Mesenteric fat pad (tissue), 1 donor: ENCODE measurements around the gene LIMA1. TPM values are rescaled to one million over a fixed set of nuclear protein-coding genes. Genes with fewer than 3 reads are reported as not detected.
A peak's percentile ranks its signal among the peaks of the same experiment; 100 is the strongest.
"Not testable (repeated sequence)": the region's sequence is repeated elsewhere in the genome, so short reads cannot be mapped to it uniquely, and the experiment has no call there.

ENCODE experiments used
- DNase-seq: peaks from one replicate; pipeline ENCODE4 v3.0.0-alpha.2; 2020; ENCODE audit warnings: low spot score
- long read RNA-seq: library from polyadenylated mRNA; unstranded; transcript quantifications from one replicate; pipeline ENCODE4 v2.0.0, GENCODE V29; 2020
- total RNA-seq: library from RNA; stranded (reverse); fragmentation: NEBNext Ultra II Directional; extraction: Animal tissue kit (Norgen Biotek cat#: 25700); gene quantifications from one replicate; pipeline ENCODE4 v1.2.1, GENCODE V29; 2021
- donor health status: DM: yes; HTN: yes; CAD: no.

LIMA1 gene
- total RNA-seq, result 163 TPM
- long read RNA-seq, transcript LIMA1-214 (8 exons, 3,612 nt), result minor isoform, 45 of 342 reads
- long read RNA-seq, transcript LIMA1-215 (8 exons, 3,254 nt), result major isoform, 134 of 342 reads
- long read RNA-seq, transcript LIMA1-207 (3 exons, 587 nt), result minor isoform, 47 of 342 reads
- long read RNA-seq, transcript LIMA1-203 (5 exons, 3,920 nt), result minor isoform, 8 of 342 reads
- long read RNA-seq, partial matches to known transcripts, result 39 of 342 reads
- long read RNA-seq, other reads (novel, unspliced or antisense), result 58 of 342 reads

DNA sequence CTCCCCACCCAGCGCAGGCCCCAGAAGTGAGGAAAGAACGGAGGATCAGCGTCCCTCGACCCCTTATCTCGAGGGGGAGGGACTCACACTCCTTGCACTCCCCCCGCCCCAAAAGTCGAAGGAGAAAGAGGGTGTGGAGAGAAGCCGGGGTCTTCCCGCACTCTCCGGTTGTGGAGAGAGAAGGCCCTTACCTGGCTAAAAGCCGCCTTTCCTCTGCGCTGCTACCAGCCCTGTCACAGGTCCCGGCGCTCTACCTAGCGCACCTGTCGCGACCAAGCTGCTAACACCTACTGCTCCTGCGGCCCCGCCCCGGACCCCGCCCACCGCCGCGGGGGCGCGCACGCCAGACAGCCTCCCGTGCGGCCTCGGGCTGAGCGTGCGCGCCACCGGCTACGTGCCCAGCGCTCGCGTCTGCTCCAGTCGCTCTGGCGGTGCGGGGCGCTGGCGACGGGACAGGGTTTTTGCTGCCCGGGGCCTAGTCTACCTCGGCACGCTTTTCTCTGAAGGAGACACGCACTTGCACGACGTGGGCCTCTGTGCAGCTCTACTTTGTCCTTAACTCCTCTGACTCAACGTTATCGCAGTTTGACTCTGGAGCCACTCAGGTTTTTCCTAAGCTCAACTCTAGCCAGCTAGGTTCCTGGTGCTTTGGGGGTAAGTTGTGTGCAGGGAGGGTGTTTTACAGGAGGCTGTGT is at the start of gene LIMA1:
LIMA1 (minus strand) TSS at position 292 of the 695 bp plus-strand sequence. CDS start 34,769 bp downstream, outside the sequence.
- peak; percentile 96 for DNase-seq

DNA sequence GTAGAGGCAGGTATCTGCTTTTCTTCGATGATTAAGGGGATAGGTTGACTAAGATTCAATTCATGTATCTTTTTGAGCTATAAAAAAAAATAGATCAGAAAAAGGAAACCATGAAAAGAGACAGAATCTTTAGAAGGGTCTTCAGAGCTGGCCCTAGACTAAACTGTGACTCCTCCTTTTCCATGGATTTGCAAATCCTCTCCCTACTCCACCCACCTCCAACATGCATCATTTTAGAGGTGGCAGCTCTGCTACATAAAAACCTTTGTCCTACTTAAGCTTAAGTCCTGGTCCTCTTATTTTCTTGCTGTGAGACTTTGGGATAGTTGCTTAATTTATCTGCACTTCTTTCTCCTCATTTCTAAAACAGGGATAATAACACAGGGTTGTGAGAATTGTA is 48.4 kb upstream of the LIMA1 start:
- no peak for DNase-seq

DNA sequence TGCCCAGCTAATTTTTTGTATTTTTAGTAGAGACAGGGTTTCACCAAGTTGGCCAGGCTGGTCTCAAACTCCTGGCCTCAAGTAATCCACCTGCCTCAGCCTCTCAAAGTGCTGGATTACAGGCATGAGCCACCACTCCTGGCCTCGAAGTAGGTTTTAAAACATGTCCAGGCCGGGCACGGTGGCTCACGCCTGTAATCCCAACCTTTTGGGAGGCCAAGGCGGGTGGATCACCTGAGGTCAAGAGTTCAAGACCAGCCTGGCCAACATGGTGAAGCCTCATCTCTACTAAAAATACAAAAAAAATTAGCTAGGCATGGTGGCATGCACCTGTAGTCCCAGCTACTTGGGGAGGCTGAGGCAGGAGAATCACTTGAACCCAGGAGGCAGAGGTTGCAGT is 45.3 kb upstream of the LIMA1 start:
- DNase-seq, result peak; percentile 57

DNA sequence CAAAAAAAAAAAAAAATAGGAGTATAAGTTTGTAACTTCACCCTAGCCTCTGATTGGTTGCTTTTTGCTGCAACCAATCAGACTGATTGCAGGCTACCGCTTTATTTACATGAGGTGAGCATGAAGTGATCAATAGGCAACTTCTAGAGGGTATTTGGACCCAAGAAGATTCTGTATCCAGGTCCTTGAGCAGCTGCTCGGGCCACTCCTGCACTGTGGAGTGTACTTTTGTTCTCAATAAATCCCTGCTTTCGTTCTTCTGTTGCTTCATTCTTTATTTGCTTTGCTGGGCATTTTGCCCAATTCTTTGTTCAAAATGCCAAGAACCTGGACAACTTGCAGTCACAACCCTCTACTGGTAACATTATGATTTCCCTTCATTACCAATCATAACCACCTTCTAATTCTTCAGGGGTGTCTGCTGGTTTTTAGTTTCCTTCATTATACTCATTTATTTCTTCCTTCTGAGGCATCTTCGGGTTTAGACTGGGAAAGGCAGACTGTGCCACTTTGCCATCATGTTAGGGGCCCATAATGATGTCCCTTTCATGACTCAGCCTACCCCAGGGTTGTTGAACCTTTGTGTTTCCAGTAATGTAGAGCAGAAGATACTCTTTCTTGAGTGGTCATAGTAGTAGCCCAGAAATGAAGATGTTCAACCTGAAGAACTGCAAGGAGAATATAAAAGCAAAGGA is 43.4 kb upstream of the LIMA1 start:
- DNase-seq, result no peak

DNA sequence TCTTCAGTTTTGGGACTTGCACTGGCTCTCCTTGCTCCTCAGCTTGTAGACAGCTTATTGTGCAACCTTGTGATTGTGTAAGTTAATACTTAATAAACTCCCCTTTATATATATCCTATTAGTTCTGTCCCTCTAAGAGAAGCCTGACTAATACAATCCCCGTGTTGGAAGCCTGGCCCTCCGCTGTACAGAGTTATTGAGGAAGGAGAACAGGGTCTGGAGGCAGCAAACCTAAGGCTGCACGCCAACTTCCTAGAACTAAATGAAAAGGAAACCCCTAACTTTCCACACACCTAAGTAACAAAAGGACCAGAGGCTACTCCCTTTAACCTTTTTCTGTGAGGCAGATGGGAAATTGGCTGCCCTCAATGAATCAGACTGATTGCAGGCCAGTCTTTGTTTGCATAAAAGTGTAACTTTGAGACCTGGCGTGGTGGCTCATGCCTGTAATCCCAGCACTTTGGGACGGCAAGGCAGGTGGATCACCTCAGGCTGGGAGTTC is 42.6 kb upstream of the LIMA1 start:
- peak; percentile 28 for DNase-seq

DNA sequence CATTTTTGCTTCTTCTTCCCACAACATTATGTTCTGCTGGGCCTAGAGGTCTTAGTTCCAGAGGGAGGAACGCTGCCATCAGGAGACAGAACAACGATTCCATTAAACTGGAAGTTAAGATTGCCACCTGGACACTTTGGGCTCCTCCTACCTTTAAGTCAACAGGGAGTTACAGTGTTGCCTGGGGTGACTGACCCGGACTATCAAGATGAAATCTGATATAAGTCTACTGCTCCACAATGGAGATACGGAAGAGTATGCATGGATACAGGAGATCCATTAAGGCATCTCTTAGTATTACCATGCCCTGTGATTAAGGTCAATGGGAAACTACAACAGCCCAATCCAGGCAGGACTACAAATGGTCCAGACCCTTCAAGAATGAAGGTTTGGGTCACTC is 41.5 kb upstream of the LIMA1 start:
- DNase-seq, result not testable (repeated sequence)

DNA sequence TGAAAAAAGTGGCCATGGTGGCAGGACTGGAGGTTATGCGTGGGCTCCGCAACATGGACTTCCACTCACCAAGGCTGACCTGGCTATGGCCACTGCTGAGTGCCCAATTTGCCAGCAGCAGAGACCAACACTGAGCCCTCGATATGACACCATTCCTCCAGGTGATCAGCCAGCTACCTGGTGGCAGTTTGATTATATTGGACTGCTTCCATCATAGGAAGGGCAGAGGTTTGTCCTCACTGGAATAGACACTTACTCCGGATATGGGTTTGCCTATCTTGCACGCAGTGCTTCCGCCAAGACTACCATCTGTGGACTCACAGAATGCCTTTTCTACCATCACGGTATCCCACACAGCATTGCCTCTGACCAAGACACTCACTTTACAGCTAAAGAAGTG is 40.8 kb upstream of the LIMA1 start:
- peak; percentile 35 for DNase-seq

DNA sequence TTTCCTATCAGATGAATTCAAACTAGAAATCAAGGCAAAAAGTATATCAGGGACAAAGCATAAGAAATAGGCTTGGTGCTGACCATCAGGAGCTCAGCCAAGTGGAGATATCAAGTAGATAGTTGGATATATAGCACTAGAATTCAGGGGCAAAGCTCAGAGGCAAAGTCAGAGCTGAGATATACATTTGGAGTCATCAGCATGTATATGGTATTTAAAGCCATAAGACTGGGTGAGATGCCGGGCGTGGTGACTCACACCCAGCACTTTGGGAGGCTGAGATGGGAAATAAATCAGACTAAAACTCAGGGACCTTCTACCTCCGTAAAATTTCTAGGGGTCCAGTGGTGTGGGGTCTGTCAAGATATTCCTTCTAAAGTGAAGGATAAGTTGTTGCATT is 38.9 kb upstream of the LIMA1 start:
- DNase-seq, result no peak

DNA sequence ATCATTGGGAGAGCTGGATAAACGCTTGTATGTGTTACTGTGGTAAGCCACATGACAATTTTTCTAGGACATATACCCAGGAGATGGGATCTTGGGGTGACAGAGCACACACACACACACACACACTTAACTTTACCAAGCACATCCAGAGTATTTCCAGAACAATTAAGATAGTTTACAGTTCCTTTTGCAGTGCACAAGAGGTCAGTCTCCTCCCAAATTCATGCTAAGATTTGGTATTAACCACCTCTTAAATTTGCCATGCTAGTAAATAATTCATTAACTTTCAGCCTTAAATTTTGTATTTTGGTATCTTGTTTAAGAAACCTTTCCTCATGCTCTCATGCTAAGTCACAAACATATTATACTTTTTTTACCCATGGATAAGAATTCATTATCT is 33.9 kb upstream of the LIMA1 start:
- no peak for DNase-seq

DNA sequence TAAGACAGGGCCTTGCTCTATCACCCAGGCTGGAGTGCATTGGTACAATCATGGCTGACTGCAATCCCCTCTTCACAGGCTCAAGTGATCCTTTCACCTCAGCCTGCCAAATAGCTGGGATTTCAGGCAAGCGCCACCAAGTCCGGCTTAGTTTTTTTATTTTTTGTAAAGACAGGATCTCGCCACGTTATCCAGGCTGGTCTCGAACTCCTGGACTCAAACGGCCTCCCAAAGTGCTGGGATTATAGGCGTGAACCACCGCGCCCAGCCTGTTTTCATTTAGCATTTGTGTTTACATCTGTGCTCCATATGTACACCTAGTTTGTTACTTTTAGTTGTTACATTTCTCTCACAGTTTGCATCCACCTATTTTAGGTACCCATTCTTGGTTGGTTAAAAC is 32.5 kb upstream of the LIMA1 start:
- peak; percentile 51 for DNase-seq

DNA sequence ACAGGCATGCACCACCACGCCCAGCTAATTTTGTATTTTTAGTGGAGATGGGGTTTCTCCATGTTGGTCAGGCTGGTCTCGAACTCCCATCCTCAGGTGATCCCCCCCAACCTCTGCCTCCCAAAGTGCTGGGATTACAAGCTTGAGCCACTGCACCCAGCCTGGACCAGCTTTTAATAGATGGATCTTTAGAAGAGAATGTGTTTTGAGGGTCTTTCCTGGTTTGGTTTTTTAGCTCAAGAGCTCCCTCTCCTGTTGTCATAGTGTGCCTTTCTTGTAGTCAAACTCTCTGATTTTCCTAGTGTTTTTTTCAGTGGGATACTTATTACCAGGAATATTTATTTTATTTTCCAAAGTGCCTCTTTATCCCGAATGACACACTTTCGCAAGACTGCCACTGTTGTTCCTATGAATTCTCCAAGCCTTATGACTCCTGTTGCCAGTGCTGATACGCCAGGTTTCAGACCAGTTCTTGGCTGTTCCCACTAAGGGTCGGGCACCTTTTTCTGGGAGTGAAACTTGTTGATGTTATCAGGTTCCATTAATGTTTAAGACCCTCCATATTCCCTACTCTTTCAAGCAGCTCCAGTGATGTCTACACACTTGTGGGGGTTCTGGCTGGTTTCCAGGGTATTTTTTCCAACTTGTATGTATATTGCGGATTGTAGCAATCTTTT is 31.5 kb upstream of the LIMA1 start:
- DNase-seq, result peak; percentile 53

DNA sequence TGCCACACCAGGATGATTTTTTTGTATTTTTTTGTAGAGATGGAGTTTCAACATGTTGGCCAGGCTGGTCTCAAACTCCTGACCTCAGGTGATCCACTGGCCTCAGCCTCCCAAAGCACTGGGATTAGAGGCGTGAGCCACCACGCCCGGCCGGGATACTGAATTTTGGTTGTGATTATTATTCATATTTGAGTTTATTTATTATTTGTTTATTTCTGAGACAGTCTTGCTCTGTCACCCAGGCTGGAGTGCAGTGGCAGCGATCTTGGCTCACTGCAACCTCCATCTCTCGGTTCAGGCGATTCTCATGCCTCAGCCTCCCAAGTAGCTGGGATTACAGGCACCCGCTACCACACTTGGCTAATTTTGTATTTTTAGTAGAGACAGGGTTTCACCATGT is 30.7 kb upstream of the LIMA1 start:
- DNase-seq, result peak; percentile 45

DNA sequence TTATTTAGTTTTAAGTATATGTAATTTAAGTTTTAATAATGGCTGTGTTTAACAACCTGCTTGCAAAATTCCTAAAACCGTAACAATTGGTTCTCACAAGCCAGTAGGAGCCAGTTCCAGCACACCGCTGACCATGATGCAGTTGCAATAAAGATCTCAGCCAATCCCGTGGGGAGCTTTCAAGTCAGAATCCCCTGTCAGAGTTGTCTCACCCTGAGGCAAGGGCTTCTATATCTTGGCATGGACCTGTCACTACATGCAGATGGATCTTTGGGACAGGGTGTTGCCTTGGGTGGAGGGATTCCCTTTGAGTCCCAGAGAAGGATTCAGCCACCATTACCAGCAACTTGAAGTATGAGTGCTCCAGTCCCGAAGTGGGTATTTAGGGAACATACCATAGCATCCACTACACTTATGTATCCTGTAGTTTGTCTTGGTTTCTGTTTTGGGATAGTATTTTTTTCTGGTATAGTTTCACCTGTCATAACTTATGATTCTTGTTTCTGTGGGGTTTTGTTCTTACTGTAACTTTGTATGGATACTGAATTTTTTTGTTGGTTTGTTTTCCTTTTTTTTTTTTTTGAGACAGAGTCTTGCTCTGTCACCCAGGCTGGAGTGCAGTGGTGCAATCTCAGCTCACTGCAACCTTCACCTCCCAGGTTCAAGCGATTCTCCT is 30.1 kb upstream of the LIMA1 start:
- DNase-seq, result no peak

DNA sequence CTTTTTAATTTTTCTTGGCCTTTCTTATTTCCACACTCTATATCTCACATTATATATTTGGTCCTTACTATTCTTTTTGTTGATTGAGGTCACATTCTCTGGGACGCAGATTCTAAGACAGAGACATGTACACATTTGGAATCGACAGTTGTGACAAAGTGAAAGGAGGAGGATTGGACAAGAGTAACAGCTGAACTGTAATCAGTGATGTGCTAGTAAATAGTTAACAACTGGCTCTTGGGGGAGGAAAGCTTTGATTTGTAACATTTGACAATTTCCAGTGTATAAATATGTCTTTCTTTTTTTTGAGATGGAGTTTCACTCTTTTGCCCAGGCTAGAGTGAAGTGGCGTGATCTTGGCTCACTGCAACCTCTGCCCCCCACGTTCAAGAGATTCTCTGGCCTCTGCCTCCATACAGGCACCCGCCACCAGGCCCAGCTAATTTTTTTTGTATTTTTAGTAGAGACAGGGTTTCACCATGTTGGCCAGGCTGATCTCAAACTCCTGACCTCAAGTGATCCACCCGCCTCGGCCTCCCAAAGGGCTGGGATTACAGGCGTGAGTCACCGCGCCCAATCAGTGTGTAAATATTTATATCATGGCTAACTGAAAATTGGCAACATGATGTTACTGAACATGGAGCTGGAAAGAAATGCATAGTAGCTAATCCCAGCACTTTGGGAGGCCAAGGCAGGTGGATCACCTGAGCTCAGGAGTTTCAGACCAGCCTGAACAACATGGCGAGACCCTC is 28.7 kb upstream of the LIMA1 start:
- peak; percentile 65 for DNase-seq

DNA sequence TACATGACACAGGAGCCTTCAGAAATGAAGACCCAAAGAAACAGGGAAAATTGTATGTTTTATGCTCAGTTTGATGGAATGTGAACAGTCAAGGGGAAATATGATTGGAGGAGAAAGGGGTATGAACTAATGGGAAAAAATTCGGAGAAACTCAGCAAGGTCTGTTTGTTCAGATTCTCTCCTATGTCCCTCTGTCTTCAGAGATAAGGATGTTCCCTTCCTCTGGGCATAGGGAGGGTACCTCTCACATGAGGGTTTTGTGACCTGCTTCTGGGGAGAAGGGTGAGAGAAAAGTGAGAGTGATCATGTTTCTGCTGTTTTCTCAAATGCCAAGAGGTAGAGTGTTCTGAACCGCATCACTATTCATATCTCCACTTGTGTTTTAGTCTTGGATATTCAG is 26.6 kb upstream of the LIMA1 start:
- DNase-seq, result no peak

DNA sequence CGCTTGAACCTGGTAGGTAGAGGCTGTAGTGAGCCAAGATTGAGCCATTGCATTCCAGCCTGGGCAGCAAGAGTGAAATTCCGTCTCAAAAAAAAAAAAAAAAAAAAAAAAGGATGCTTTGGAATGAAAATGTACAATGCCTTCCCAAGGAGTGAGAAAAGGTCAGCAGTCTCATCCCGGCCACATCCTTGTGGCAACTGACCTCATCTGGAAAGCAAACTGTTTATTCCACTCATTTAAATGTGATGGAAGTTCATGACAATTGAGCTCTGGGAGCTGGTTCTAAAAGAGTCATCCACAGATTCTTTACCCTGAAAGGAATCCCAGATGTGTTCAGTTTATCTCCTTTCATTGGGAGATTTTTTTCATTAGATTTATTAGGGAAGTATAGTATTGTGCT is 19.4 kb upstream of the LIMA1 start:
- DNase-seq, result peak; percentile 8

DNA sequence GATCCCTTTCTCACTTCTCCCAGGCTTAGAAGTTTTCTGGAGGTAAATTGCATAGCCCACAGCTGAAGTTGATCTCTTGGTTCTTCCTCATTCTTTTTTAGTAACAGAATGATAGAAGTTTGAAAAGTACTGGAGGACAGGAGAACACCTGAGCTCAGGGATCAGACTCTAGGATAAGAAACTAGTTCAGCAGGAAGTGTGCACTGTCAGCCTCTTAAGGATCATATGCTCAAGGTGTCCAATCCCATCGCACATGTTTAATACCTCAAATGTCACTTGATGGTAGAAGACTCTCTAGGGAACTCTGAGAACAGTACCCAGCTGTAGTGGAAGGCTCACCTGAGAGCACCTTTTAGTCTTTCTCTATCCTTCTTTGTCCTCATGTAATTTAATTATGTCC is 14.7 kb upstream of the LIMA1 start:
- no peak for DNase-seq

DNA sequence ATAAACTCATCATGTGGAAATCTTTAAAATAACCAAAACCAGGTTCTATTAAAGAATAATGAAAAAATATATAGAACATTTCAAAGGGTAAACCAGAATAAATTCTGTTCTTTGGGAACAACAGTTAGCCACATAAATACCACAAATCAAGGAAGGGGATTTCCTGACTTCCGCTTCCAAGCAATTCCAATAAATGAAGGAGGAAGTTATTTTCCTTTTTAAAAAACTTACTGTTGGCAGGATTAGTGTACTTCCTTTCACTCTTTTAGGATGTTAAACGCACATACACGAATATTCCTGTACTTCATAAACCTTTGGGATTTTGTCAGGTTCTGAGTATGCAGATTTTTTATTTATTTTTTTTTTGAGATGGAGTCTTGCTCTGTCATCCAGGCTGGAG is 13.7 kb upstream of the LIMA1 start:
- DNase-seq, result no peak

DNA sequence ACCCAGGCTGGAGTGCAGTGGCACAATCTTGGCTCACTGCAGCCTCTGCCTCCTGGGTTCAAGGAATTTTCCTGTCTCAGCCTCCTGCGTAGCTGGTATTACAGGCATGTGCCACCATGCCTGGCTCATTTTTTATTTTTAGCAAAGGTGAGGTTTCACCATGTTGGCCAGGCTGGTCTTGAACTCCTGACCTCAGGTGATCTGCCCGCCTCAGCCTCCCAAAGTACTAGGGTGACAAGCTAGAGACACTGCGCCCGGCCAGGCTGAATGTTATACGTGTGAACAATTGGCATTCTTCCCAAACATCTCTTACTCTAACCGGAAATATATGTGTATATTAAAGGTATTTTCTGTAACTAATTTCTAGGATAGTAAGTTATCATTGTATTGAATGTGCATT is 13.2 kb upstream of the LIMA1 start:
- peak; percentile 57 for DNase-seq

DNA sequence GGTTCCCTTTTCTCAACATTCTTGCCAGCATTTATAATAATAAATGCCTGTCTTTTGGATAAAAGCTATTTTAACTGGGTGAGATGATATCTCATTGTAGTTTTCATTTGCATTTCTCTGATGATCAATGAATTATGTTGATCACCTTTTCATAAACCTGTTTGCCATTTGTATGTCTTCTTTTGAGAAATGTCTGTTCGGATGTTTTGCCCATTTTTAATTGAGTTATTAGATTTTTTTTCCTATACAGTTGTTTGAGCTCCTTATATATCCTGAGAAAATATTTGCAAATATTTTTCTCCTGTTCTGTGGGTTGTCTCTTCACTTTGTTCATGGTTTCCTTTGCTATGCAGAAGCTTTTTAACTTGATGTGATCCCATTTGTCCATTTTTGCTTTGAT is 8.1 kb upstream of the LIMA1 start:
- DNase-seq, result no peak
